Measurements from ENCODE around the gene AURKB. TPM values are rescaled to one million over a fixed set of nuclear protein-coding genes. Genes with fewer than 3 reads are reported as not detected.
A peak's percentile ranks its signal among the peaks of the same experiment; 100 is the strongest.

Gene AURKB
- polyA plus RNA-seq, 1 donor (not counting 4 experiments of a cell fraction or from before 2014, with no cell fraction given): 12.6 TPM

DNA sequence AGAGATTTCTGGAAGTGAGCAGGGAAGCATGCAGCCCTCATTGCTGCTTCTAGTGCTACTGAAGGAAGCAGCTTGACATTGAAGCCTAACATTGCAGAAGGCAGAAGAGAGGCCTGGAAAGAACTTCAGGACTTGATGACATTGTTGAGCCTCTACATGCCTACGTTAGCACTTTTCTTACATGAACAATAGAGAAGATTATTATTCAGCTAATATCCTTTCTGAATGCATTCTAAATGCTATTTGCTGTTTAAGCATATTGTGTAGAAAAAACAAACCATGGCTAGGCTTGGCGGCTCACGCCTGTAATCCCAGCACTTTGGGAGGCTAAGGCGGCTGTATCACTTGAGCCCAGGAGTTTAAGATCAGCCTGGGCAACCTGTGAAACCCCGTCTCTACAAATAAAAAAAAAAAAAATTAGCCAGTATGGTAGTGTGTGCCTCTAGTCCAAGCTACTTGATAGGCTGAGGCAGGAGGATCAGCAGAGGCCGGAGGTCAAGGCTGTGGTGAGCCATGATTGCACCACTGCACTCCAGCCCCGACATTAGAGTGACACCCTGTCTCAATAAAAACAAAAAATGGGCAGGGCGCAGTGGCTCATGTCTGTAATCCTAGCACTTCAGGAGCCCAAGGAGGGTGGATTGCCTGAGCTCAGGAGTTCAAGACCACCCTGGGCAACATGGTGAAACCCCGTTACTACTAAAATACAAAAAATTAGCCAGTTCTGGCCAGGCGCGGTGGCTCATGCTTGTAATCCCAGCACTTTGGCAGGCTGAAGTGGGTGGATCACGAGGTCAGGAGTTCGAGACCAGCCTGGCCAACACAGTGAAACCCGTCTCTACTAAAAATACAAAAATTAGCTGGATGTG is 2.2 kb upstream of the AURKB start:
- H3K9me1 ChIP-seq (ENCODE audit: control insufficient read depth, extremely low read depth, insufficient read depth, low read length): no peaks in the 10 kb centered on the region
- H2AFZ ChIP-seq (ENCODE audit: control insufficient read depth, low read length): no peak overlapping the region
- no peak overlapping the region for H3K4me3 ChIP-seq (ENCODE audit: control insufficient read depth in 2 of 3, extremely low read depth in 1 of 3, insufficient read depth in 2 of 3, low read depth in 1 of 3, low read length in 3 of 3)
- no peaks in the 10 kb centered on the region for H3K27me3 ChIP-seq (ENCODE audit: control insufficient read depth, extremely low read depth, insufficient read depth, low read length)
- peaks cover 19% of the 10 kb centered on the region for H3K4me1 ChIP-seq (ENCODE audit: control insufficient read depth, extremely low read depth, insufficient read depth, low read length)
- H4K20me1 ChIP-seq (ENCODE audit: control insufficient read depth, extremely low read depth, insufficient read depth, low read length): no peaks in the 10 kb centered on the region
- TF ChIP-seq EZH2 (IDR thresholded peaks at IDR 0.05; ENCODE audit: low read length): no peak
- TF ChIP-seq, protein P1, sequence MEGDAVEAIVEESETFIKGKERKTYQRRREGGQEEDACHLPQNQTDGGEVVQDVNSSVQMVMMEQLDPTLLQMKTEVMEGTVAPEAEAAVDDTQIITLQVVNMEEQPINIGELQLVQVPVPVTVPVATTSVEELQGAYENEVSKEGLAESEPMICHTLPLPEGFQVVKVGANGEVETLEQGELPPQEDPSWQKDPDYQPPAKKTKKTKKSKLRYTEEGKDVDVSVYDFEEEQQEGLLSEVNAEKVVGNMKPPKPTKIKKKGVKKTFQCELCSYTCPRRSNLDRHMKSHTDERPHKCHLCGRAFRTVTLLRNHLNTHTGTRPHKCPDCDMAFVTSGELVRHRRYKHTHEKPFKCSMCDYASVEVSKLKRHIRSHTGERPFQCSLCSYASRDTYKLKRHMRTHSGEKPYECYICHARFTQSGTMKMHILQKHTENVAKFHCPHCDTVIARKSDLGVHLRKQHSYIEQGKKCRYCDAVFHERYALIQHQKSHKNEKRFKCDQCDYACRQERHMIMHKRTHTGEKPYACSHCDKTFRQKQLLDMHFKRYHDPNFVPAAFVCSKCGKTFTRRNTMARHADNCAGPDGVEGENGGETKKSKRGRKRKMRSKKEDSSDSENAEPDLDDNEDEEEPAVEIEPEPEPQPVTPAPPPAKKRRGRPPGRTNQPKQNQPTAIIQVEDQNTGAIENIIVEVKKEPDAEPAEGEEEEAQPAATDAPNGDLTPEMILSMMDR (optimal IDR thresholded peaks at IDR 0.05 in 1 of 3, IDR thresholded peaks at IDR 0.05 in 1 of 3, conservative IDR thresholded peaks at IDR 0.05 in 1 of 3; ENCODE audit: extremely low read depth in 1 of 3, insufficient read depth in 2 of 3, low read length in 3 of 3): no peak
- H3K27ac ChIP-seq (ENCODE audit: control insufficient read depth, insufficient read depth, low read length): no peak overlapping the region
- no peaks in the 10 kb centered on the region for H3K36me3 ChIP-seq (ENCODE audit: control insufficient read depth in 2 of 2, extremely low read depth in 1 of 2, insufficient read depth in 2 of 2, low read length in 2 of 2)
- H3K4me2 ChIP-seq (ENCODE audit: control insufficient read depth, extremely low read depth, insufficient read depth, low read depth, low read length): no peak overlapping the region
- no peaks in the 10 kb centered on the region for H3K9me3 ChIP-seq (ENCODE audit: control insufficient read depth, low read depth, low read length)
- DNase-seq (ENCODE audit: low read depth, low spot score) (no peak), FAIRE-seq (no peak)
- H3K9ac ChIP-seq (ENCODE audit: control insufficient read depth, extremely low read depth, insufficient read depth, low read length): no peak overlapping the region
- peaks cover 21% of the 10 kb centered on the region for H3K79me2 ChIP-seq (ENCODE audit: control insufficient read depth, insufficient read depth, low read length)
- dilution Hi-C loops (cut with MboI; ENCODE audit: extremely low pct_ligation_motif_present, low sequenced_read_pairs): no loop called here

DNA sequence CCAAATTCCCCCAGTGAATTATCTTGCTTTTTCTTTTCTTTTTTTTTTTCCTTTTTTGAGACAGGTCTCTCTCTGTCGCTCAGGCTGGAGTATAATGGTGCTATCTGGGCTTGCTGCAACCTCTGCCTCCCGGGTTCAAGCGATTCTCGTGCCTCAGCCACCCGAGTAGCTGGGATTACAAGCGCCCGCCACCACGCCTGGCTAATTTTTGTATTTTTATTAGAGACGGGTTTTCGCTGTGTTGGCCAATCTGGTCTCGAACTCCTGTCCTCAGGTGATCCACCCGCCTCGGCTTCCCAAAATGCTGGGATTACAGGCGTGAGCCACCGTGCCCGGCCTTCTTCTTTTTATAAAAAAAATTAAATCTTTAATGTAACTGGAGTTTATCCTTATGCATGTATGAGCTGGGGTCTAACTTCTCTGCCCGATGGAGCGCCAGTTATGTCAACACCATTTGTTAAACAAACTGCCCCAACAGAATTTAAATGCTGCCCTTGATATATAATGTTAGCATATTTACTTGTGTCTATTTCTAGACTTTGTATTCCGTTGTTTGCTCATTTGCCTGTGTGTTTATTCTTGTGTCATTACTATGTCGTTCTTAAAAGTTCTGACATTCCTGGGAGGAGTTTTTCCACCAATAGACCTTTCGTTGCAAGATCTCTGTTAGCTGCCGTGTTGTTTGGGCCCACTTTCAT is 535 bp upstream of the AURKB start:
- TF ChIP-seq EZH2 (IDR thresholded peaks at IDR 0.05; ENCODE audit: low read length): no peak
- TF ChIP-seq, protein P1 (optimal IDR thresholded peaks at IDR 0.05 in 1 of 3, IDR thresholded peaks at IDR 0.05 in 1 of 3, conservative IDR thresholded peaks at IDR 0.05 in 1 of 3; ENCODE audit: extremely low read depth in 1 of 3, insufficient read depth in 2 of 3, low read length in 3 of 3): no peak
- H3K4me2 ChIP-seq (ENCODE audit: control insufficient read depth, extremely low read depth, insufficient read depth, low read depth, low read length): peak overlapping the region; percentile 90
- H3K9me3 ChIP-seq (ENCODE audit: control insufficient read depth, low read depth, low read length): no peaks in the 10 kb centered on the region
- H3K27ac ChIP-seq (ENCODE audit: control insufficient read depth, insufficient read depth, low read length): peak overlapping the region; percentile 81
- peaks cover 0 to 9% of the 10 kb centered on the region in 2 experiments for H3K36me3 ChIP-seq (ENCODE audit: control insufficient read depth in 2 of 2, extremely low read depth in 1 of 2, insufficient read depth in 2 of 2, low read length in 2 of 2)
- dilution Hi-C loops (cut with MboI; ENCODE audit: extremely low pct_ligation_motif_present, low sequenced_read_pairs): no loop called here
- H3K9me1 ChIP-seq (ENCODE audit: control insufficient read depth, extremely low read depth, insufficient read depth, low read length): no peaks in the 10 kb centered on the region
- FAIRE-seq: no peak
- H3K27me3 ChIP-seq (ENCODE audit: control insufficient read depth, extremely low read depth, insufficient read depth, low read length): no peaks in the 10 kb centered on the region
- H3K4me1 ChIP-seq (ENCODE audit: control insufficient read depth, extremely low read depth, insufficient read depth, low read length): peaks cover 19% of the 10 kb centered on the region
- H3K79me2 ChIP-seq (ENCODE audit: control insufficient read depth, insufficient read depth, low read length): peaks cover 29% of the 10 kb centered on the region
- peak overlapping the region; percentile 42 to 88 (median 70) for H3K4me3 ChIP-seq (ENCODE audit: control insufficient read depth in 2 of 3, extremely low read depth in 1 of 3, insufficient read depth in 2 of 3, low read depth in 1 of 3, low read length in 3 of 3)
- no peaks in the 10 kb centered on the region for H4K20me1 ChIP-seq (ENCODE audit: control insufficient read depth, extremely low read depth, insufficient read depth, low read length)
- peak overlapping the region; percentile 79 for H2AFZ ChIP-seq (ENCODE audit: control insufficient read depth, low read length)
- peak overlapping the region; percentile 90 for H3K9ac ChIP-seq (ENCODE audit: control insufficient read depth, extremely low read depth, insufficient read depth, low read length)
- no peak for DNase-seq (ENCODE audit: low read depth, low spot score)

Data from keratinocyte (primary cell).